ENCODE data around the gene CYP2F1. TPM values are rescaled to one million over a fixed set of nuclear protein-coding genes. Genes with fewer than 3 reads are reported as not detected.
A peak's percentile ranks its signal among the peaks of the same experiment; 100 is the strongest.

Gene CYP2F1
- polyA plus RNA-seq, 3 donors = not detected

DNA sequence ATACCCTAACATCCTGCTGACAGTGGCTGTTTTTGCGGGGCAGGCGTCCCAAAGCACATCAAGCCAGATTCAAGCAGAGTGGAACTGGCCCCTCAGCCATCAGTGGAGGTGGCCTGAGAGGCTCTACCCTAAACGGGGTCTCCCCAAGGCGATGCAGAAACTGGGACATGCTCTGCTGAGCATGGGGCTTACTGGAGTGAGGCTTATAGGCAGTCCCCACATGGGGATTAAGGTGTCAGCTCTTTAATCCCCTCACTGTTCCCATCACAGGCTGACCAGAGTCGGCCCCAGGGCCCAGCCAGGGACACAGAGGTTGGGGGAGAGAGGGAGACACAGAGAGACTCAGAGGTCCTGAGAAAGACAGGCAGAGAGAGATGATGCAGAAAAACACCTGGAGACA is 17.0 kb downstream of the CYP2F1 start:
- Mint-ChIP-seq H3K36me3 (no peaks in the 10 kb centered on the region), H3K27me3 (ENCODE audit: low read depth in 3 of 3) (peaks cover 47 to 49% (median 48%) of the 10 kb centered on the region in 3 donors), H3K4me1 (peaks cover 19% of the 10 kb centered on the region), H3K9me3 (peaks cover 0 to 3% (median 0%) of the 10 kb centered on the region in 7 donors), H3K27ac (peak overlapping the region in 1 of 7 donors; percentile 55), H3K4me3 (peak overlapping the region in 1 of 2 donors; percentile 36)
- H3K4me1 ChIP-seq (ENCODE audit: control insufficient read depth in 1 of 2, insufficient read depth in 2 of 2, low read length in 2 of 2) = peaks cover 11 to 14% of the 10 kb centered on the region in 2 donors
- H2AFZ ChIP-seq (ENCODE audit: insufficient read depth, low read depth, low read length, poor library complexity, severe bottlenecking) = no peak overlapping the region
- no peak overlapping the region for H3K4me2 ChIP-seq (replicated peaks; ENCODE audit: extremely low read depth, low read length, poor library complexity, severe bottlenecking)
- 95% methylated on average over 2 of the region's 5 CpGs for WGBS (ENCODE audit: insufficient coverage)
- TF ChIP-seq, protein P1, sequence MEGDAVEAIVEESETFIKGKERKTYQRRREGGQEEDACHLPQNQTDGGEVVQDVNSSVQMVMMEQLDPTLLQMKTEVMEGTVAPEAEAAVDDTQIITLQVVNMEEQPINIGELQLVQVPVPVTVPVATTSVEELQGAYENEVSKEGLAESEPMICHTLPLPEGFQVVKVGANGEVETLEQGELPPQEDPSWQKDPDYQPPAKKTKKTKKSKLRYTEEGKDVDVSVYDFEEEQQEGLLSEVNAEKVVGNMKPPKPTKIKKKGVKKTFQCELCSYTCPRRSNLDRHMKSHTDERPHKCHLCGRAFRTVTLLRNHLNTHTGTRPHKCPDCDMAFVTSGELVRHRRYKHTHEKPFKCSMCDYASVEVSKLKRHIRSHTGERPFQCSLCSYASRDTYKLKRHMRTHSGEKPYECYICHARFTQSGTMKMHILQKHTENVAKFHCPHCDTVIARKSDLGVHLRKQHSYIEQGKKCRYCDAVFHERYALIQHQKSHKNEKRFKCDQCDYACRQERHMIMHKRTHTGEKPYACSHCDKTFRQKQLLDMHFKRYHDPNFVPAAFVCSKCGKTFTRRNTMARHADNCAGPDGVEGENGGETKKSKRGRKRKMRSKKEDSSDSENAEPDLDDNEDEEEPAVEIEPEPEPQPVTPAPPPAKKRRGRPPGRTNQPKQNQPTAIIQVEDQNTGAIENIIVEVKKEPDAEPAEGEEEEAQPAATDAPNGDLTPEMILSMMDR (IDR thresholded peaks at IDR 0.05) = no peak
- intact Hi-C loops (cut with micrococcal nuclease) = loop anchor here in 1 of 2 donors (5.0 to 10.0 kb wide), 2 partner anchors 174 to 319 kb away; no protein-coding TSS in a partner anchor
- no peak overlapping the region for H3K4me3 ChIP-seq (replicated peaks in 1 of 3; ENCODE audit: low read depth in 2 of 3, low read length in 3 of 3)
- no peaks in the 10 kb centered on the region for H3K79me2 ChIP-seq (ENCODE audit: insufficient read depth, low read length)
- DNase-seq = no peak
- H4K20me1 ChIP-seq (ENCODE audit: insufficient read depth, low read length) = no peaks in the 10 kb centered on the region
- H3K9me3 ChIP-seq (replicated peaks in 1 of 2; ENCODE audit: control insufficient read depth in 1 of 2, insufficient read depth in 1 of 2, low read length in 2 of 2) = no peaks in the 10 kb centered on the region
- peaks cover 0 to 7% of the 10 kb centered on the region in 2 donors for H3K27me3 ChIP-seq (ENCODE audit: control insufficient read depth in 2 of 2, insufficient read depth in 2 of 2, low read length in 2 of 2)
- no peak overlapping the region for H3K27ac ChIP-seq (ENCODE audit: low read depth in 1 of 2, low read length in 2 of 2)
- no peaks in the 10 kb centered on the region for H3K36me3 ChIP-seq (replicated peaks in 1 of 2; ENCODE audit: control insufficient read depth in 1 of 2, insufficient read depth in 2 of 2, low read length in 2 of 2)
- H3K9ac ChIP-seq (ENCODE audit: insufficient read depth, low read length, poor library complexity, severe bottlenecking) = no peak overlapping the region

DNA sequence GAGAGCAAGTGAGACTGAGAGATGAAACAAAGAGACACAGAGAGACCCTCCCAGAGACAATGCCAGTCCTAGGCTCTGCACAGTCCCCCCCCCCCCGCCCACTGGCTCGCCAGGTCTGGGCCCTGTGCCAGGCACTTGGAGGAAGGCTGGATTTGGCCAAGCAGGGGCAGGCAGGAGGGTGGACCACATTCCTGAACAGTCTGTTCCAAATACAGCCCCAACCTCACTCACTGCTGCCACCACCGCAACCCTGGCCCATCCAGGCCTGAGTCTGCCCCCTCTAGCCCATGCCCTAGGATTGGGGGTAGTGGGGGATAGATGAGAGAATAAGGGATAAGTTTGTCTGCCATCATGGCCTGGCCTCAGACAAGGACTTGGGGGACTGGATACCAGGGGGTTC is 19.0 kb downstream of the CYP2F1 start:
- Histone ChIP-seq H4K20me1 (ENCODE audit: insufficient read depth, low read length) (no peaks in the 10 kb centered on the region), H3K4me2 (replicated peaks; ENCODE audit: extremely low read depth, low read length, poor library complexity, severe bottlenecking) (no peak overlapping the region), H3K36me3 (replicated peaks in 1 of 2; ENCODE audit: control insufficient read depth in 1 of 2, insufficient read depth in 2 of 2, low read length in 2 of 2) (no peaks in the 10 kb centered on the region), H3K27ac (ENCODE audit: low read depth in 1 of 2, low read length in 2 of 2) (no peak overlapping the region), H3K4me1 (ENCODE audit: control insufficient read depth in 1 of 2, insufficient read depth in 2 of 2, low read length in 2 of 2) (peaks cover 11 to 20% of the 10 kb centered on the region in 2 donors), H2AFZ (ENCODE audit: insufficient read depth, low read depth, low read length, poor library complexity, severe bottlenecking) (no peak overlapping the region), H3K9ac (ENCODE audit: insufficient read depth, low read length, poor library complexity, severe bottlenecking) (no peak overlapping the region), H3K4me3 (replicated peaks in 1 of 3; ENCODE audit: low read depth in 2 of 3, low read length in 3 of 3) (no peak overlapping the region), H3K27me3 (ENCODE audit: control insufficient read depth in 2 of 2, insufficient read depth in 2 of 2, low read length in 2 of 2) (peaks cover 0 to 7% of the 10 kb centered on the region in 2 donors), H3K9me3 (replicated peaks in 1 of 2; ENCODE audit: control insufficient read depth in 1 of 2, insufficient read depth in 1 of 2, low read length in 2 of 2) (no peaks in the 10 kb centered on the region), H3K79me2 (ENCODE audit: insufficient read depth, low read length) (no peaks in the 10 kb centered on the region)
- H3K27me3 Mint-ChIP-seq (ENCODE audit: low read depth in 3 of 3) = peaks cover 38 to 45% (median 41%) of the 10 kb centered on the region in 3 donors
- TF ChIP-seq, protein P1 (IDR thresholded peaks at IDR 0.05) = no peak
- H3K4me1 Mint-ChIP-seq = peaks cover 18% of the 10 kb centered on the region
- peak overlapping the region; percentile 58 to 62 for H3K4me3 Mint-ChIP-seq
- no CpG with 5 or more reads among the region's 3 CpGs for WGBS (ENCODE audit: insufficient coverage)
- intact Hi-C loops (cut with micrococcal nuclease) = loop anchor here in 1 of 2 donors (5.0 to 10.0 kb wide), 2 partner anchors 172 to 321 kb away; no protein-coding TSS in a partner anchor
- no peak for DNase-seq
- H3K9me3 Mint-ChIP-seq = peaks cover 0 to 2% (median 0%) of the 10 kb centered on the region in 7 donors
- no peaks in the 10 kb centered on the region for H3K36me3 Mint-ChIP-seq
- H3K27ac Mint-ChIP-seq = peak overlapping the region in 1 of 7 donors; percentile 41

Data from CD14-positive monocyte (primary cell).